Glutamatergic neuron (in vitro differentiated cells): ENCODE results near the gene CD53. TPM values are rescaled to one million over a fixed set of nuclear protein-coding genes. Genes with fewer than 3 reads are reported as not detected.

Source experiments
- DNase-seq: peaks from one replicate; pipeline ENCODE4 v3.0.0; 2022
- H3K27ac Mint-ChIP-seq: one replicate; pipeline ENCODE4 v1.8.0; 2020; ENCODE audit warnings: mild to moderate bottlenecking, mixed read lengths, inconsistent platforms; ENCODE audit not compliant: unreplicated experiment
- H3K27me3 Mint-ChIP-seq: one replicate; pipeline ENCODE4 v1.8.0; 2020; ENCODE audit warnings: mild to moderate bottlenecking, moderate library complexity, mixed read lengths, inconsistent platforms; ENCODE audit not compliant: unreplicated experiment
- H3K36me3 Mint-ChIP-seq: one replicate; pipeline ENCODE4 v1.8.0; 2020; ENCODE audit warnings: mild to moderate bottlenecking, mixed read lengths, inconsistent platforms; ENCODE audit not compliant: unreplicated experiment
- H3K4me1 Mint-ChIP-seq: one replicate; pipeline ENCODE4 v1.8.0; 2020; ENCODE audit warnings: mild to moderate bottlenecking, low read depth, mixed read lengths, inconsistent platforms; ENCODE audit not compliant: unreplicated experiment
- H3K4me3 Mint-ChIP-seq: one replicate; pipeline ENCODE4 v1.8.0; 2020; ENCODE audit warnings: mild to moderate bottlenecking, mixed read lengths, inconsistent platforms; ENCODE audit not compliant: unreplicated experiment
- H3K9me3 Mint-ChIP-seq: one replicate; pipeline ENCODE4 v1.8.0; 2020; ENCODE audit warnings: mild to moderate bottlenecking, moderate library complexity, mixed read lengths, inconsistent platforms; ENCODE audit not compliant: unreplicated experiment
- CTCF ChIP-seq: fragments of 200-600 bp; sonication (generic); IDR thresholded peaks from one replicate; pipeline ENCODE4 v1.5.0; 2021; ENCODE audit not compliant: partially characterized antibody, unreplicated experiment
- total RNA-seq: library from RNA; stranded (reverse); fragmentation: NEBNext Ultra II Directional; extraction: Animal tissue kit (Norgen Biotek cat#: 25700); gene quantifications from one replicate; pipeline ENCODE4 v1.2.1, GENCODE V29; 2021; ENCODE audit not compliant: unreplicated experiment

CD53 gene
- total RNA-seq, 1 donor from 2014 or later = not detected

- Mint-ChIP-seq H3K9me3 (no peaks in the 10 kb centered on the region), H3K27ac (no peak overlapping the region), H3K4me3 (no peak overlapping the region), H3K36me3 (no peaks in the 10 kb centered on the region), H3K4me1 (no peaks in the 10 kb centered on the region), H3K27me3 (peaks cover 2% of the 10 kb centered on the region)
- no peak for DNase-seq
- TF ChIP-seq CTCF = no peak
These were observed 23.1 kb downstream of the CD53 start for GRCh38 chr1:110896090-110896489.

DNA sequence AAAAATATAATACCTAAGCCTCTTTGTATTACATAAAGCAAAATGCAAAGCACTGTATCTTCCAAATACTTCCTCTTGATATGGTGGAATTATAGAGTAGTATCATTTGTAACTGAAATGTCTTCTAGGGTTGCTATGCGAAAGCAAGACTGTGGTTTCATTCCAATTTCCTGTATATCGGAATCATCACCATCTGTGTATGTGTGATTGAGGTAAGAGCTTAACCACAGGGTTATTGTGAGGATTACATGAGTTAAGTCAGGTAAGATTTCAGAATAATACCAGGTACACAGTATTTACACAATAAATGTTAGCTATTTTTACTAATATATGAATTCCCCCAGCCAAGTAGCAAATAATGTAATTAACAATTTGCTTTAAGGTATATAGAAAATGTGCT, 24.7 kb downstream of the CD53 start:
- Mint-ChIP-seq H3K27ac (no peak overlapping the region), H3K27me3 (peaks cover 2% of the 10 kb centered on the region), H3K36me3 (no peaks in the 10 kb centered on the region), H3K4me3 (no peak overlapping the region), H3K4me1 (no peaks in the 10 kb centered on the region), H3K9me3 (no peaks in the 10 kb centered on the region)
- no peak for TF ChIP-seq CTCF
- DNase-seq = no peak

DNA sequence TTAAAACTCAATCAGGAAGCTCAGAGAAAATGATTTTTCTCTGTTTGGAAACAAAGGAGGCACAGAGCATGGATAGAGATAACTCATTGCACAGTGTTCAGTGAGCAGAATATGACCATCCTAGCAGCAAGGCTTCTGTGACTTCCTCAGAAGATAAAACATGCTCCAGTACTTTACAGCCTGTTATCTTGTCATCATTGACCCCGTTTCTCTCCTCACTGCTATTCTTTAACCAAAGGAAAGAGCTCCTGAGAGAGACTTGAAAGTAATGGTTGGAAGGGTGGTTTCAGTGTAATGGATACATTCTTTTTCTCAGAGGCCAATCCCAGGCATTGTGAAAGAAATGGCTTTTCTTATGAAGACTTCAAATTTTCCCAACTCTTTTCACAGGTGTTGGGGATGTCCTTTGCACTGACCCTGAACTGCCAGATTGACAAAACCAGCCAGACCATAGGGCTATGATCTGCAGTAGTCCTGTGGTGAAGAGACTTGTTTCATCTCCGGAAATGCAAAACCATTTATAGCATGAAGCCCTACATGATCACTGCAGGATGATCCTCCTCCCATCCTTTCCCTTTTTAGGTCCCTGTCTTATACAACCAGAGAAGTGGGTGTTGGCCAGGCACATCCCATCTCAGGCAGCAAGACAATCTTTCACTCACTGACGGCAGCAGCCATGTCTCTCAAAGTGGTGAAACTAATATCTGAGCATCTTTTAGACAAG, 25.9 kb downstream of the CD53 start:
- H3K36me3 Mint-ChIP-seq = no peaks in the 10 kb centered on the region
- DNase-seq = no peak
- H3K9me3 Mint-ChIP-seq = no peaks in the 10 kb centered on the region
- no peak overlapping the region for H3K27ac Mint-ChIP-seq
- no peaks in the 10 kb centered on the region for H3K4me1 Mint-ChIP-seq
- no peak for TF ChIP-seq CTCF
- H3K4me3 Mint-ChIP-seq = no peak overlapping the region
- peaks cover 2% of the 10 kb centered on the region for H3K27me3 Mint-ChIP-seq

DNA sequence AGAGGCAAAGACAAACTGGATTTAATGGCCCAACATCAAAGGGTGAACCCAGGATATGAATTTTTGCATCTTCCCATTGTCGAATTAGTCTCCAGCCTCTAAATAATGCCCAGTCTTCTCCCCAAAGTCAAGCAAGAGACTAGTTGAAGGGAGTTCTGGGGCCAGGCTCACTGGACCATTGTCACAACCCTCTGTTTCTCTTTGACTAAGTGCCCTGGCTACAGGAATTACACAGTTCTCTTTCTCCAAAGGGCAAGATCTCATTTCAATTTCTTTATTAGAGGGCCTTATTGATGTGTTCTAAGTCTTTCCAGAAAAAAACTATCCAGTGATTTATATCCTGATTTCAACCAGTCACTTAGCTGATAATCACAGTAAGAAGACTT, 26.5 kb downstream of the CD53 start:
- Mint-ChIP-seq H3K27me3 (peaks cover 2% of the 10 kb centered on the region), H3K4me1 (no peaks in the 10 kb centered on the region), H3K36me3 (no peaks in the 10 kb centered on the region), H3K27ac (no peak overlapping the region), H3K9me3 (no peaks in the 10 kb centered on the region), H3K4me3 (no peak overlapping the region)
- DNase-seq = no peak
- TF ChIP-seq CTCF = no peak

DNA sequence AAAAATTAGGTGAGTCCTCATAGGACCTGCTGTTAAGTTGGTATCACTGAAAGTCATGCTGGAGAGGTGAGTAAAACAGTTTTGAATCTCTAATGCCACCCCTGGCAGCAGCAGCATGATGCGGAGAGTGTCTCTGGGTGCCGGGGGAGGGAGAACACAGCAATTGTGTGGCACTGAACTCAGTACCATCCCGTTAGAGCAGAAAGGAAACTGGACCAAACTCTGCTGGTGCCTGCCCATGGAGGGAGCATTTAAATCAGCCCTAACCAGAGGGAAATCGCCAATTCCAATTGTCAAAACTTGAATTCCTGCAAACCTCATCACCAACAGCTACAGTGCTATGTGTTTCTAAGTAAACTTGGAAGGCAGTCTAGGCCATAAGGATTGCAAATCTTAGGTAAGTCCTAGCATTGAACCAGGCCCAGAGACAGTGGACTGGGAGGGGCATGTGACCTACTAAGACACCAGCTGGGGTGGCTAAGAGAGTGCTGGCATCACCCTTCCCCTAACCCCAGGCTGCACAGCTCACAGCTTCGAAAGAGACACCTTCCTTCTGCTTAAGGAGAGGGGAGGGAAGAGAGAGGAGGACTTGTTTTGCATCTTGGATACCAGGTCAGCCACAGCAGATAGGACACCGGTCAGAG, 30.0 kb downstream of the CD53 start:
- DNase-seq = no peak
- no peak for TF ChIP-seq CTCF
- Mint-ChIP-seq H3K36me3 (no peaks in the 10 kb centered on the region), H3K4me1 (no peaks in the 10 kb centered on the region), H3K9me3 (no peaks in the 10 kb centered on the region), H3K4me3 (no peak overlapping the region), H3K27me3 (no peaks in the 10 kb centered on the region), H3K27ac (no peak overlapping the region)
